H9 (cell line): ENCODE data around the gene ESPNL. TPM values are rescaled to one million over a fixed set of nuclear protein-coding genes. Genes with fewer than 3 reads are reported as not detected.

Experiments
- DNase-seq: peaks from one replicate; pipeline ENCODE4 v3.0.0-alpha.2; 2017
- H2AFZ ChIP-seq: one replicate; pipeline ENCODE4 v1.6.1; 2013; ENCODE audit warnings: mild to moderate bottlenecking, low read length, control low read depth, moderate library complexity
- H2AK5ac ChIP-seq: 2 replicates; pipeline ENCODE4 v1.6.1; 2013; ENCODE audit warnings: low read length, control low read depth, mixed read lengths; ENCODE audit not compliant: insufficient read length
- H2BK120ac ChIP-seq: one replicate; pipeline ENCODE4 v1.6.1; 2013; ENCODE audit warnings: low read depth, mild to moderate bottlenecking, low read length, control low read depth, inconsistent platforms; ENCODE audit not compliant: poor library complexity, severe bottlenecking
- H2BK12ac ChIP-seq: 2 replicates; pipeline ENCODE4 v1.6.1; 2013; ENCODE audit warnings: low read length, control low read depth, mixed read lengths, low read depth; ENCODE audit not compliant: insufficient read length
- H2BK15ac ChIP-seq: 2 replicates; pipeline ENCODE4 v1.6.1; 2013; ENCODE audit warnings: low read depth, low read length, control low read depth
- H2BK20ac ChIP-seq: one replicate; pipeline ENCODE4 v1.6.1; 2013; ENCODE audit warnings: low read depth, mild to moderate bottlenecking, low read length, control low read depth, inconsistent platforms; ENCODE audit not compliant: poor library complexity, severe bottlenecking
- H2BK5ac ChIP-seq: 2 replicates; pipeline ENCODE4 v1.6.1; 2013; ENCODE audit warnings: low read length, control low read depth, mixed read lengths; ENCODE audit not compliant: insufficient read length
- H3K14ac ChIP-seq: 2 replicates; pipeline ENCODE4 v1.6.1; 2013; ENCODE audit warnings: low read length, control low read depth; ENCODE audit not compliant: insufficient read depth
- H3K18ac ChIP-seq: 2 replicates; pipeline ENCODE4 v1.6.1; 2013; ENCODE audit warnings: low read depth, mild to moderate bottlenecking, mixed read lengths, low read length, control low read depth; ENCODE audit not compliant: insufficient read length
- H3K23ac ChIP-seq: 2 replicates; pipeline ENCODE4 v1.6.1; 2013; ENCODE audit warnings: low read length, control low read depth, mixed read lengths, low read depth; ENCODE audit not compliant: insufficient read length
- H3K23me2 ChIP-seq: 2 replicates; pipeline ENCODE4 v1.6.1; 2013; ENCODE audit warnings: low read depth, mild to moderate bottlenecking, mixed read lengths, low read length, control low read depth; ENCODE audit not compliant: insufficient read length, poor library complexity, severe bottlenecking
- H3K27ac ChIP-seq: 2 replicates; pipeline ENCODE4 v1.5.1; 2013; ENCODE audit warnings: low read length, control low read depth, mixed read lengths, low read depth; ENCODE audit not compliant: insufficient read length
- H3K27me3 ChIP-seq: 2 replicates; pipeline ENCODE4 v1.6.1; 2013; ENCODE audit warnings: low read length, control low read depth, inconsistent platforms; ENCODE audit not compliant: insufficient read depth
- H3K4ac ChIP-seq: 2 replicates; pipeline ENCODE4 v1.6.1; 2013; ENCODE audit warnings: low read depth, mild to moderate bottlenecking, control low read depth, inconsistent platforms, low read length, moderate library complexity
- H3K4me1 ChIP-seq: 2 replicates; pipeline ENCODE4 v1.6.1; 2013; ENCODE audit warnings: low read length, control low read depth, inconsistent platforms; ENCODE audit not compliant: insufficient read depth
- H3K4me2 ChIP-seq: 2 replicates; pipeline ENCODE4 v1.6.1; 2013; ENCODE audit warnings: low read length, control low read depth, mixed read lengths; ENCODE audit not compliant: insufficient read length, insufficient read depth
- H3K56ac ChIP-seq: 2 replicates; pipeline ENCODE4 v1.6.1; 2013; ENCODE audit warnings: low read depth, mild to moderate bottlenecking, mixed read lengths, low read length, control low read depth; ENCODE audit not compliant: insufficient read length
- H3K79me1 ChIP-seq: 2 replicates; pipeline ENCODE4 v1.6.1; 2013; ENCODE audit warnings: low read depth, mild to moderate bottlenecking, moderate library complexity, low read length, control low read depth, inconsistent platforms; ENCODE audit not compliant: insufficient read depth, poor library complexity, severe bottlenecking
- H3K79me2 ChIP-seq: 2 replicates; pipeline ENCODE4 v1.6.1; 2013; ENCODE audit warnings: low read length, control low read depth, inconsistent platforms; ENCODE audit not compliant: insufficient read depth
- H3K9ac ChIP-seq: 2 replicates; pipeline ENCODE4 v1.6.1; 2013; ENCODE audit warnings: low read length, control low read depth, mixed read lengths; ENCODE audit not compliant: insufficient read length; ENCODE audit errors: extremely low read depth
- H3K9me3 ChIP-seq: one replicate; pipeline ENCODE4 v1.6.1; 2013; ENCODE audit warnings: low read depth, low read length, inconsistent platforms; ENCODE audit not compliant: control insufficient read depth
- H3T11ph ChIP-seq: one replicate; pipeline ENCODE4 v1.6.1; 2013; ENCODE audit warnings: mild to moderate bottlenecking, low read length, control low read depth, inconsistent platforms
- H4K20me1 ChIP-seq: one replicate; pipeline ENCODE4 v1.6.1; 2013; ENCODE audit not compliant: control insufficient read depth, insufficient read length, insufficient read depth
- H4K5ac ChIP-seq: 2 replicates; pipeline ENCODE4 v1.6.1; 2013; ENCODE audit warnings: low read depth, mild to moderate bottlenecking, mixed read lengths, low read length, control low read depth; ENCODE audit not compliant: insufficient read length
- H4K8ac ChIP-seq: replicated peaks from 2 replicates; pipeline ENCODE4 v1.6.1; 2013; ENCODE audit warnings: low read length, control low read depth, mixed read lengths, low read depth; ENCODE audit not compliant: insufficient read length
- H4K91ac ChIP-seq: 2 replicates; pipeline ENCODE4 v1.6.1; 2013; ENCODE audit warnings: low read depth, mild to moderate bottlenecking, moderate library complexity, mixed read lengths, low read length, control low read depth; ENCODE audit not compliant: insufficient read length
- H3K27ac Mint-ChIP-seq, 3 experiments: 2 replicates in 2 of 3; 3 replicates in 1 of 3; pipeline ENCODE4 v1.8.0; 2020 to 2021; ENCODE audit warnings: mixed read lengths in 3 of 3, mild to moderate bottlenecking in 1 of 3, moderate library complexity in 1 of 3
- H3K27me3 Mint-ChIP-seq: 2 replicates; pipeline ENCODE4 v1.8.0; 2021; ENCODE audit warnings: low read depth, mild to moderate bottlenecking, moderate library complexity, mixed read lengths
- H3K36me3 Mint-ChIP-seq, 3 experiments: 2 replicates in 2 of 3; 3 replicates in 1 of 3; pipeline ENCODE4 v1.8.0; 2020 to 2021; ENCODE audit warnings: low read depth in 3 of 3, mixed read lengths in 3 of 3; ENCODE audit not compliant: insufficient read depth in 1 of 3
- H3K4me1 Mint-ChIP-seq, 2 experiments: 2 replicates each; pipeline ENCODE4 v1.8.0; 2020; ENCODE audit warnings: mixed read lengths in 2 of 2
- H3K4me3 Mint-ChIP-seq, 2 experiments: 2 replicates in 1 of 2; 3 replicates in 1 of 2; pipeline ENCODE4 v1.8.0; 2020 to 2021; ENCODE audit warnings: mild to moderate bottlenecking in 2 of 2, mixed read lengths in 2 of 2, moderate library complexity in 1 of 2
- H3K9me3 Mint-ChIP-seq, 2 experiments: 2 replicates in 1 of 2; 3 replicates in 1 of 2; pipeline ENCODE4 v1.8.0; 2020; ENCODE audit warnings: mild to moderate bottlenecking in 2 of 2, mixed read lengths in 2 of 2, moderate library complexity in 1 of 2
- CTCF ChIP-seq: fragments of 200-600 bp; sonication (generic); conservative IDR thresholded peaks from 3 replicates; pipeline ENCODE4 v1.8.0; 2021; ENCODE audit warnings: antibody characterized with exemption, mild to moderate bottlenecking
- WGBS: extraction: QIAGEN DNeasy Blood & Tissue Kit; methylation state at CpG from one replicate; pipeline ENCODE4 v1.1.7; 2013; ENCODE audit warnings: missing lambda C conversion rate, low lambda C conversion rate, mixed read lengths; ENCODE audit not compliant: insufficient read length; ENCODE audit errors: extremely low coverage; 5-methylcytosine and 5-hydroxymethylcytosine counted together
- total RNA-seq: library from RNA; stranded (reverse); gene quantifications from 2 replicates; pipeline ENCODE4 v1.2.1, GENCODE V29; 2021

ESPNL gene
- total RNA-seq, 1 experiment from 2014 or later, result 0.17 TPM

DNA sequence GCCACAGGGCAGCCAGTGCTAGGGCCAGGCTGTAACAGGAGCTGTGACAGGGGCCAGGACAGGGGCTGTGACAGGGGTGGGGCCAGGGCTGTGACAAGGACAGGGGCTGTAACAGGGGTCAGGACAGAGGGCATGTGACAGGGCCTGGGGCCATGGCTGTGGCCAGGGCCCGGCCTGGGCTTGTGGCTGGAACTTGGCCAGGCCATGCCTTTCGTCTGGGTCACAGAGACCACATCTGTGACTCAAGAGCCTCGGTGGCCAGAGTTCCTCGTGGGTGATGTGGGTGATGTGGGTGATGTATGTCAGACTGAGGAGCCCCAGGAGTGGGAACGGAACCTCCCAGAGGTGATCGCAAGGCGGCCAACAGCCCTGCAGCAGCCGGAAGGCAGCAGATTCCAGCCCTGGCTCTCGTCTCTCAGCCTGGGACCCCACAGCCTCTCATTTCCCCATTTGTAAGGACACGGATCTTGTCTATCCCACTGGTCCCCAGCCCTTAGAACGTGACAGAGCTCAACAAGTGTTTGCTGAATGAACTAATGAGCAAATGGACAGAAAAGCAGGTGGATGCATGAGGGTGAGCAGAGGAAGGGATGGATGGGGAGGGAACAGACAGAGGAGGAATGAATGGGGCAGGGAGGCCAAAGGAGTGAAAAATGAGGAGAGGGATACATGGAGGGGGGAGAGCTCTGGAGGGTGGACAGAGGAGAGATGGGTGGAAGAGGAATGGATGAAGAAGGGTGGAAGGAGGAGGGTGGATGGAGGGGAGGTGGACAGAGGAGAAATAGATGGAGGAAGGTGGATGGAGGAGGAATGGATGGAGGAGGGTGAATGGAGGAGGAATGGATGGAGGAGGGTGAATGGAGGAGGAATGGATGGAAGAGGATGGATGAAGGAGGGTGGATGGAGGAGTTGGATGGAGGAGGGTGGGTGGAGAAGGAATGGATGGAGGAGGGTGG is 17.3 kb downstream of the ESPNL start:
- H3K56ac ChIP-seq, result no peak overlapping the region
- H3K79me1 ChIP-seq, result no peaks in the 10 kb centered on the region
- peaks cover 0 to 9% (median 0%) of the 10 kb centered on the region in 3 experiments; a peak in 3 of 7 replicates for H3K36me3 Mint-ChIP-seq

More for the DNA sequence above, 17.3 kb downstream of the ESPNL start:
- H3K9ac ChIP-seq, result no peak overlapping the region
- H2BK15ac ChIP-seq, result no peak overlapping the region
- no peaks in the 10 kb centered on the region for H3K27me3 ChIP-seq
- H3K4me1 ChIP-seq, result no peaks in the 10 kb centered on the region
- H4K5ac ChIP-seq, result no peak overlapping the region
- TF ChIP-seq CTCF, result no peak
- H2AK5ac ChIP-seq, result no peak overlapping the region
- WGBS, result no CpG with 5 or more reads among the region's 11 CpGs
- H3K4me2 ChIP-seq, result no peak overlapping the region
- no peak overlapping the region for H2BK12ac ChIP-seq
- no peak overlapping the region for H3K23ac ChIP-seq
- H3K9me3 Mint-ChIP-seq, result peaks cover 12 to 21% of the 10 kb centered on the region in 2 experiments
- H3K27me3 Mint-ChIP-seq, result peaks cover 12% of the 10 kb centered on the region
- H2AFZ ChIP-seq, result no peak overlapping the region
- no peak overlapping the region for H3T11ph ChIP-seq
- H3K27ac ChIP-seq, result no peak overlapping the region
- no peak overlapping the region for H2BK20ac ChIP-seq
- H3K23me2 ChIP-seq, result peaks cover 5% of the 10 kb centered on the region
- no peak overlapping the region for H4K8ac ChIP-seq
- no peak overlapping the region for H3K4me3 Mint-ChIP-seq
- DNase-seq, result no peak
- H3K27ac Mint-ChIP-seq, result no peak overlapping the region
- H3K4me1 Mint-ChIP-seq, result no peaks in the 10 kb centered on the region; a peak in 1 of 4 replicates
- no peak overlapping the region for H3K4ac ChIP-seq
- H3K79me2 ChIP-seq, result no peaks in the 10 kb centered on the region
- H3K14ac ChIP-seq, result no peak overlapping the region; the same call in 1 of the 2 replicates
- no peak overlapping the region for H2BK120ac ChIP-seq
- no peak overlapping the region for H2BK5ac ChIP-seq
- H3K18ac ChIP-seq, result no peak overlapping the region
- no peak overlapping the region for H4K91ac ChIP-seq
- no peaks in the 10 kb centered on the region for H3K9me3 ChIP-seq
- no peaks in the 10 kb centered on the region for H4K20me1 ChIP-seq
